Measurements from ENCODE around the gene EPB41L5.

DNA sequence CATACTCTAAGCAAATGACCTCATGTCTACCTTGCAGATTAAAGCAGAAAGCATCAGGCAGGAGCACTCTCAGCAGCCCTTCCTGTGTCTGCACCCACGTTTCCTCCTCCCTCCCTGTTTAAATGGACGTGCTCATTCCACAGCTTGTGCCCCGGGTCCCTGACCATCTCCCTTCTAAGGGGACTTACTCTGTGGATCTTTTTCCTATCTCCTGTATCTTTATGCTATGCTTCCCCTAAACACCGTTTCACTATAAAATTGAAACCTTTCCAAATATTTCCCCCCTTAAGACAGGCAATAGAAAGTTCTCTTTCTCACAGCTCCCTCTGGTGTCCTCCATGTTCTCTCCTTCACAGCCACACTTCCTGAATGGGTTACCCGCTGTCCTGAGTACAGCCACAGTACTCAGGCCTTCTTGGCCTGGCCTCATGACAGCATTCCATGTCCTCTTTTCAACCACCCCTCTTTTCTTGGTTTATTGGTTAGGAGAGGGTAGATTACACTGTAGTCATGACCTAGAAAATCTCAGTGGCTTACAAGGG, 169.2 kb downstream of the EPB41L5 start:
- TF ChIP-seq POLR2A (IDR thresholded peaks at IDR 0.05), result no peak
- TF ChIP-seq, protein P1, sequence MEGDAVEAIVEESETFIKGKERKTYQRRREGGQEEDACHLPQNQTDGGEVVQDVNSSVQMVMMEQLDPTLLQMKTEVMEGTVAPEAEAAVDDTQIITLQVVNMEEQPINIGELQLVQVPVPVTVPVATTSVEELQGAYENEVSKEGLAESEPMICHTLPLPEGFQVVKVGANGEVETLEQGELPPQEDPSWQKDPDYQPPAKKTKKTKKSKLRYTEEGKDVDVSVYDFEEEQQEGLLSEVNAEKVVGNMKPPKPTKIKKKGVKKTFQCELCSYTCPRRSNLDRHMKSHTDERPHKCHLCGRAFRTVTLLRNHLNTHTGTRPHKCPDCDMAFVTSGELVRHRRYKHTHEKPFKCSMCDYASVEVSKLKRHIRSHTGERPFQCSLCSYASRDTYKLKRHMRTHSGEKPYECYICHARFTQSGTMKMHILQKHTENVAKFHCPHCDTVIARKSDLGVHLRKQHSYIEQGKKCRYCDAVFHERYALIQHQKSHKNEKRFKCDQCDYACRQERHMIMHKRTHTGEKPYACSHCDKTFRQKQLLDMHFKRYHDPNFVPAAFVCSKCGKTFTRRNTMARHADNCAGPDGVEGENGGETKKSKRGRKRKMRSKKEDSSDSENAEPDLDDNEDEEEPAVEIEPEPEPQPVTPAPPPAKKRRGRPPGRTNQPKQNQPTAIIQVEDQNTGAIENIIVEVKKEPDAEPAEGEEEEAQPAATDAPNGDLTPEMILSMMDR (IDR thresholded peaks at IDR 0.05), result no peak

Measured in adrenal gland (tissue), 5 donors.